Adrenal gland (tissue), 12 donors: ENCODE measurements around the gene GPRIN1. TPM values are rescaled to one million over a fixed set of nuclear protein-coding genes. Genes with fewer than 3 reads are reported as not detected.

Experiments
- DNase-seq, 7 donors: peaks; one replicate each; pipeline ENCODE4 v3.0.0-alpha.2; 2019 to 2020
- H3K27ac ChIP-seq, 5 donors: fragments of 200-600 bp; sonication (generic) in 4 of 5; 1 replicate in 3 of 5; 2 replicates in 2 of 5; pipeline versions ENCODE4 v1.5.1 to v1.8.0; 2016 to 2020; ENCODE audit warnings: mild to moderate bottlenecking in 1 of 5
- H3K27me3 ChIP-seq: fragments of 200-600 bp; 2 replicates; pipeline ENCODE4 v1.8.0; 2021
- H3K36me3 ChIP-seq, 2 donors: fragments of 200-600 bp; replicated peaks in 1 of 2; 1 replicate in 1 of 2; 2 replicates in 1 of 2; pipeline versions ENCODE4 v1.5.1 to v1.8.0; 2018 to 2022
- H3K4me1 ChIP-seq, 2 donors: fragments of 200-600 bp; replicated peaks in 1 of 2; 1 replicate in 1 of 2; 2 replicates in 1 of 2; pipeline versions ENCODE4 v1.5.1 to v1.8.0; 2018 to 2021
- H3K4me3 ChIP-seq, 4 donors: fragments of 200-600 bp; sonication (generic) in 3 of 4; one replicate each; pipeline ENCODE4 v1.5.1; 2016 to 2018
- H3K9me3 ChIP-seq, 3 donors: fragments of 200-600 bp; sonication (generic) in 1 of 3; replicated peaks in 1 of 3; 1 replicate in 2 of 3; 2 replicates in 1 of 3; pipeline versions ENCODE4 v1.5.1 to v1.8.0; 2016 to 2021
- POLR2A ChIP-seq, 2 donors: fragments of 450-650 bp; IDR thresholded peaks; one replicate each; pipeline ENCODE4 v1.6.1; 2017; ENCODE audit warnings: antibody characterized with exemption in 2 of 2, mild to moderate bottlenecking in 2 of 2, moderate library complexity in 1 of 2
- WGBS, 4 donors: extraction: QIAGEN DNeasy Blood & Tissue Kit in 2 of 4; methylation state at CpG; one replicate each; pipeline versions ENCODE4 v1.1.5 to v1.1.7; 2013 to 2017; 5-methylcytosine and 5-hydroxymethylcytosine counted together
- intact Hi-C, 2 donors: fragments of 100-400 bp; cut with DNase I; formaldehyde crosslinking; loops; one replicate each; pipeline versions ENCODE4 v1.14.1 to v1.15.0; 2022 to 2023
- polyA plus RNA-seq, 3 donors: library from polyadenylated mRNA; stranded (reverse); fragments of 200-250 nt in 2 of 3; fragments of 350-450 nt in 1 of 3; fragmentation: Illumina TruSeq in 1 of 3; extraction: RNeasy Lipid Tissue Mini Kit (QIAGEN cat#74804) in 1 of 3; gene quantifications; one replicate each; pipeline ENCODE4 v1.2.3, GENCODE V29; 2013 to 2014
- total RNA-seq, 9 donors: library from RNA; depleted of rRNA in 4 of 9; stranded (reverse); fragments of >200 nt in 4 of 9; fragments of 120-200 nt in 1 of 9; fragmentation: NEBNext Ultra II Directional in 1 of 9; extraction: Animal tissue kit (Norgen Biotek cat#: 25700) in 1 of 9; gene quantifications; one replicate each; pipeline versions ENCODE4 v1.1.0 to v1.2.4, GENCODE V29; 2013 to 2023
- TF ChIP-seq, protein P1 (sequence below), 6 experiments: fragments of 450-650 bp in 4 of 6; fragments of 200-600 bp in 2 of 6; sonication (generic) in 1 of 6; IDR thresholded peaks; 1 replicate in 5 of 6; 2 replicates in 1 of 6; pipeline versions ENCODE4 v1.5.1 to v1.8.0; 2016 to 2021; ENCODE audit warnings: antibody characterized with exemption in 6 of 6, mild to moderate bottlenecking in 2 of 6, moderate library complexity in 1 of 6
- donor health status: healthy with polysubstance abuse.
- donor health status: Bipolar disorder and iron deficiency.
- donor health status: DM: yes; HTN: yes; CAD: no.
- donor health status: DM: no; HTN: no; CAD: no.
- donor health status: DM: no; HTN: no; CAD: no.
- donor health status: DM: yes; HTN: yes; CAD: no.

The GPRIN1 gene
- total and polyA plus RNA-seq, 12 donors, result 0.42 to 4.0 (median 1.4) TPM

DNA sequence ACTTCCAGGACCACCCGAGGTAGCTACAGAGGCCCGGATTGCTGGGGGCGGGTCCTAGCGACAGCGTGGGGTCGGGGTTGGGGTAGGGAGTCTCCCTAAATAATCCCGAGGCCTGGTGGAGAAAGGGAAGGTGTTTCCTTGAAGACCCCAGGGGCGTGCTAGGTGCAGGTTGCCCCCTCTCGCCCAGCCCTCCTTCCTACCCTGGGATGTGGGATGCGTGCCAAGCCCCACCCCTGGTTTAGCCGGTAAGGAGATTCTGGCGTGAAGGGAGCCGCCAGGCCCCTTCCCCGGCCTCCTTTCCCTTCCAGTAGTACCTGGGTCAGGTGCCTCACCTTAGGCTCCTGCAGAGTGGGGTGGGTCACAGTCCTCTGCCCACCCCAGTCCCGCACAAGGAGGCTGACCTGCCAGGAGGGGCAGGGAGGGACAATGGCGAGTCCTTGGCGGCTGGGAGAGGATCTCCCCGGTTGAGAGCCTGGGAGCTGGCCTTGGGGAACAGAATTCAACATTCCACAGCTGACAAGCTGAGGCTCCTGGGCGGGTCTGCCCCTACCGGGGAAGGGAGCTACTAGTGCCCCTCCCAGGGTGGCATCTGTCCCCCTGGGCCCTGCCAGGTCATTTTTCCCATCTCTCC lies 38.0 kb upstream of the GPRIN1 start:
- Histone ChIP-seq H3K4me3 (peak overlapping the region; percentile 32 to 86 (median 48)), H3K27ac (peak overlapping the region; percentile 63 to 85 (median 71)), H3K4me1 (peaks cover 31 to 46% of the 10 kb centered on the region in 2 donors), H3K27me3 (no peaks in the 10 kb centered on the region), H3K9me3 (no peaks in the 10 kb centered on the region), H3K36me3 (peaks cover 0 to 3% of the 10 kb centered on the region in 2 donors)
- peak in 1 of 2 donors; percentile 57 for TF ChIP-seq POLR2A (IDR thresholded peaks at IDR 0.05)
- TF ChIP-seq, protein P1, sequence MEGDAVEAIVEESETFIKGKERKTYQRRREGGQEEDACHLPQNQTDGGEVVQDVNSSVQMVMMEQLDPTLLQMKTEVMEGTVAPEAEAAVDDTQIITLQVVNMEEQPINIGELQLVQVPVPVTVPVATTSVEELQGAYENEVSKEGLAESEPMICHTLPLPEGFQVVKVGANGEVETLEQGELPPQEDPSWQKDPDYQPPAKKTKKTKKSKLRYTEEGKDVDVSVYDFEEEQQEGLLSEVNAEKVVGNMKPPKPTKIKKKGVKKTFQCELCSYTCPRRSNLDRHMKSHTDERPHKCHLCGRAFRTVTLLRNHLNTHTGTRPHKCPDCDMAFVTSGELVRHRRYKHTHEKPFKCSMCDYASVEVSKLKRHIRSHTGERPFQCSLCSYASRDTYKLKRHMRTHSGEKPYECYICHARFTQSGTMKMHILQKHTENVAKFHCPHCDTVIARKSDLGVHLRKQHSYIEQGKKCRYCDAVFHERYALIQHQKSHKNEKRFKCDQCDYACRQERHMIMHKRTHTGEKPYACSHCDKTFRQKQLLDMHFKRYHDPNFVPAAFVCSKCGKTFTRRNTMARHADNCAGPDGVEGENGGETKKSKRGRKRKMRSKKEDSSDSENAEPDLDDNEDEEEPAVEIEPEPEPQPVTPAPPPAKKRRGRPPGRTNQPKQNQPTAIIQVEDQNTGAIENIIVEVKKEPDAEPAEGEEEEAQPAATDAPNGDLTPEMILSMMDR (IDR thresholded peaks at IDR 0.05), result no peak
- intact Hi-C loops, result no loop called here
- WGBS, 4 donors, result 0 to 8% (median 3%) methylated on average over 12 to 20 of the region's 20 CpGs
- DNase-seq, result peak; percentile 75 to 82 (median 79)

DNA sequence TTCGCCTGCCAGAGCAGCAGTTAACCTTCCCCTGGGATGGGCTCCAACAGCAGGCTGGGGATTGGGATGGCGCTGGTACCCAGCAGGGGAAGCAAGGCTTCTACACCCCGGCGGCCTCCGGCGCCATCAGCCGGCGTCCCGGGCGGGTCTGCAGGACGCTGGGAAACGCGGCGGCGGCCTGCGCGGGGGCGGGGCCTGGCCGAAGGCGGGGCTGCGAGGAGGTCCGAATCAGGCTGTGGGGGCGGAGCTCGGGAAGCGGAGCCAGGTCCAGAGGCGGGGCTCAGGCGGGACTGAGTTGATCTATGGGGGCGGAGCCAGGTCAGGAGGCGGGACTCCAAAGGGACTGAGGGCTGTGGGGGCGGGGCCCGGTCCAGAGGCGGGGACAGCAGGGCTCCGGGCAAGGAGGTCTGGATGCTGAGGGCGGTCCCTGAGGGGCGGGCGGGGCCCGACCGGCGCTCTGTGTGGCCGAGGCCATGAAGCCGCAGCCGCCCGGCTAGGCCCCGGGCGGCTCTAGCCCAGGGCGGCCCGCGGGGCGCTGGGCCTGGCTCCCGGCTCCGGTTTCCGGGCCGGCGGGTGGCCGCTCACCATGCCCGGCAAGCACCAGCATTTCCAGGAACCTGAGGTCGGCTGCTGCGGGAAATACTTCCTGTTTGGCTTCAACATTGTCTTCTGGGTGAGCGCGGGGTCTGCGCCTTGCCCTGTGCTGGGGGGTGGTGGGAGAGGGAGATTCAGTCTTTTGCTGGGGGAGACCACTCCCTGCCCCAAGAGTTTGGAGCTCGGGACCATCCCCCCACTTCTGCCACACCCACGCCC lies 37.3 kb upstream of the GPRIN1 start, which contains the start of gene TSPAN17:
TSS of gene TSPAN17 (plus strand) at position 455 of the 813 bp plus-strand sequence. CDS start at position 587, 132 bp downstream.
- peaks cover 30 to 47% of the 10 kb centered on the region in 2 donors for H3K4me1 ChIP-seq
- DNase-seq, result peak; percentile 100
- peak within 1 kb of the TSS; percentile 67 to 85 (median 72) for H3K27ac ChIP-seq
- intact Hi-C loops, result no loop called here
- H3K9me3 ChIP-seq, result no peaks in the 10 kb centered on the region
- H3K27me3 ChIP-seq, result no peaks in the 10 kb centered on the region
- H3K36me3 ChIP-seq, result no peaks in the 10 kb centered on the region
- H3K4me3 ChIP-seq, result peak within 1 kb of the TSS; percentile 32 to 86 (median 48)
- peak; percentile 67 to 82 for TF ChIP-seq POLR2A (IDR thresholded peaks at IDR 0.05)
- TF ChIP-seq, protein P1 (IDR thresholded peaks at IDR 0.05), result peak in 3 of 6 experiments; percentile 9 to 27 (median 12)
- 0 to 1% (median 0%) methylated on average over 2 to 63 of the region's 63 CpGs for WGBS, 4 donors

DNA sequence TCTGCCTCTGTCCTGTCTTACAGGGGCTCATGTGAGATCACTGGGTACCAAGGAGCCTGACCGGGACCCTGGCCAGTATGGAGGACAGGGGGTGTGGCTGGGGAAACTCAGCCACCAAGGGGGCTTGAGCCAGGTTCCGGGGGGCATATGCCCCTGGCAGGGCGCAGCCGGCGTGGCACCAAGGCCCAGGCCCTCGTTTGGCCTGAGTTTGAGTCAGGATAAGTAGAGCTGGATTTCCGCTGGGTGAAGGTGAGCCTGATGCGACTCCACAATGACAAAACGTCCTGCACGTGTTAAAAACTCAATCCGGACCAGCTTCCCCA lies 36.7 kb upstream of the GPRIN1 start:
- WGBS, 4 donors, result 19 to 35% (median 21%) methylated on average over 2 to 11 of the region's 11 CpGs

More for the DNA sequence above, 36.7 kb upstream of the GPRIN1 start:
- peak in 1 of 2 donors; percentile 43 for TF ChIP-seq POLR2A (IDR thresholded peaks at IDR 0.05)
- TF ChIP-seq, protein P1 (IDR thresholded peaks at IDR 0.05), result no peak
- no peaks in the 10 kb centered on the region for H3K36me3 ChIP-seq
- DNase-seq, result no peak
- H3K4me1 ChIP-seq, result peaks cover 24 to 42% of the 10 kb centered on the region in 2 donors
- peak overlapping the region in 2 of 4 donors; percentile 24 to 86 for H3K4me3 ChIP-seq
- intact Hi-C loops, result no loop called here
- H3K27ac ChIP-seq, result peak overlapping the region in 4 of 5 donors; percentile 30 to 85 (median 70)
- H3K9me3 ChIP-seq, result no peaks in the 10 kb centered on the region
- H3K27me3 ChIP-seq, result no peaks in the 10 kb centered on the region
